Measurements from ENCODE around the gene CALHM2.

The CALHM2 gene

DNA sequence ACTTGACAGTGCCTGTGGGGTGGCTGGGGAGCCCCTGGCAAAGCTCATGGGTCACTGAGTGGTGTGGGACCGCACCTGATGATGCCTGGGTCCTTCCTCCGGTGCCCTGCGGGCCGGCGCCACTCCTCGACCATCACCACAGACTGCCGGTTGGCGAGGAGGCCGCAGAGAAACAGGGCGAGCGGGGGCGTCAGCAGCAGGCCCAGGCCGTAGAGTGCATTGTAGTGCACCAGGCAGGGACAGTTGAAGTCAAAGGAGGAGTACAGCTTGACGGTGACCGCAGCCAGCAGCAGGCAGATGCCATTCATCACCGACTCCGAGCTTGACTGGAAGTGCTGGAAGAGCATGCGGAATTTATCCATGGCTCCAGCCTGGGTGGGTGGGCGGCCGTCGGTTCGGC lies 26.5 kb upstream of the CALHM2 start:
- no peak overlapping the region for H3K4me3 ChIP-seq (ENCODE audit: low read depth, low read length)

DNA sequence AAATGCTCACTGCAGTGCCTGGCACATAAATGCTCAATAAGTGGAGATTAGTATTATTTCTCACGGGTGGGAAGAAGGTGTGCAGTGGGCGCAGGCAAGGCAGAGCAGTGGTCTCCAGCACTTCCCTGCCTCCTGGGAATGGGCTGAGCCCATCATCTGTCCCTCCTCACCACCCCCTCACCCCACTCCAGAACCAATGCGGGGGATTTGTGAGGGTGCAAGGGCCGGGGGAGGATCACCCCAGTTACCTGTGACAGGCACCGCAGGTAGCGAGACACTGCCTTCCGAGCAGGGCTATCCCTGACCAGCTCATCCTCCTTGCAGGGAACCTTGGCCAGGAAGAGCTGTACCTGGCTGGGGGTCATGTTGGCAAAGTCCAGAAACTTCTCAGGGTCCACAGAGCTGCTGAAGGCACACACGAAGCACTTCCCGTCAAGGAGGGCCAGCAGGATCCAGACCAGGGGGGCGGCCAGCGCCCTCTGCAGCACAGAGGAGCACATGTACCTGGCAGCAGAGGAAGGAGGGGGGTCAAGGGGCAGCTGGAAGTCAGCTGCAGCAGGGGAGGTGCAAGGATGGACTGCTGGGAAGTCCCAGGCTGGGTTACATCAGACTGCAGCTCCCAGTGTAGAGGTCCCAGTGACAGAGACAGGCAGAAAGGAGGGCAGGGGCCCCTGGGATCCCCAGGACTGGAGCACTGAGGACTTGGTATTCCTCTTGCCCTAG lies 24.0 kb upstream of the CALHM2 start:
- no peak for DNase-seq (ENCODE audit: low read depth)
- H3K4me3 ChIP-seq (ENCODE audit: low read depth, low read length): no peak overlapping the region

More for the DNA sequence above, 26.5 kb upstream of the CALHM2 start:
- DNase-seq (ENCODE audit: low read depth): no peak

DNA sequence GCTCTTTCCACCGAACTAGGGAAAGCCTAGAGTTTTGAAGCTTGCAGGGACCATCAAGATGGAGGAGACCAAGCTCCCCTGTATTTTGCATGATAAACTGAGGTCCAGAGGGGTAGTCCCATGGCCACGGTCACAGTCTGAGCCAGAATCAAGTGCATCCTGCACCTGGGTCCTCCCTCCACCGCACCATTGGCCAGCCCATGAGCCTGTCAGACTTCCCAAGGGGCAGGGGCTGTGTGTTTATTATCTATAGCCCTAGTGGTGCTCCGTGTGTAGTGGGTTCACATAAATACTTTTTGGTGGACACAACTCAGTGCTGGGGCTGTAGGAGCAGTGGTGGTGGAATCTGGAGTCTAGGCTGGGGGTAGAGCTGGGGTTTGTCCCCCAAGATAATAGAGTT lies 23.3 kb upstream of the CALHM2 start:
- H3K4me3 ChIP-seq (ENCODE audit: low read depth, low read length): no peak overlapping the region
- no peak for DNase-seq (ENCODE audit: low read depth)

- no peak for DNase-seq (ENCODE audit: low read depth)
- no peak overlapping the region for H3K4me3 ChIP-seq (ENCODE audit: low read depth, low read length)
These were observed 21.9 kb upstream of the CALHM2 start for GRCh38 chr10:103474077-103474476.

GRCh38 chr10:103473261-103473671 lies 21.1 kb upstream of the CALHM2 start:
- no peak for DNase-seq (ENCODE audit: low read depth)
- H3K4me3 ChIP-seq (ENCODE audit: low read depth, low read length): no peak overlapping the region

- DNase-seq (ENCODE audit: low read depth): no peak
- H3K4me3 ChIP-seq (ENCODE audit: low read depth, low read length): no peak overlapping the region
These were observed 19.8 kb upstream of the CALHM2 start for GRCh38 chr10:103472005-103472404.

DNA sequence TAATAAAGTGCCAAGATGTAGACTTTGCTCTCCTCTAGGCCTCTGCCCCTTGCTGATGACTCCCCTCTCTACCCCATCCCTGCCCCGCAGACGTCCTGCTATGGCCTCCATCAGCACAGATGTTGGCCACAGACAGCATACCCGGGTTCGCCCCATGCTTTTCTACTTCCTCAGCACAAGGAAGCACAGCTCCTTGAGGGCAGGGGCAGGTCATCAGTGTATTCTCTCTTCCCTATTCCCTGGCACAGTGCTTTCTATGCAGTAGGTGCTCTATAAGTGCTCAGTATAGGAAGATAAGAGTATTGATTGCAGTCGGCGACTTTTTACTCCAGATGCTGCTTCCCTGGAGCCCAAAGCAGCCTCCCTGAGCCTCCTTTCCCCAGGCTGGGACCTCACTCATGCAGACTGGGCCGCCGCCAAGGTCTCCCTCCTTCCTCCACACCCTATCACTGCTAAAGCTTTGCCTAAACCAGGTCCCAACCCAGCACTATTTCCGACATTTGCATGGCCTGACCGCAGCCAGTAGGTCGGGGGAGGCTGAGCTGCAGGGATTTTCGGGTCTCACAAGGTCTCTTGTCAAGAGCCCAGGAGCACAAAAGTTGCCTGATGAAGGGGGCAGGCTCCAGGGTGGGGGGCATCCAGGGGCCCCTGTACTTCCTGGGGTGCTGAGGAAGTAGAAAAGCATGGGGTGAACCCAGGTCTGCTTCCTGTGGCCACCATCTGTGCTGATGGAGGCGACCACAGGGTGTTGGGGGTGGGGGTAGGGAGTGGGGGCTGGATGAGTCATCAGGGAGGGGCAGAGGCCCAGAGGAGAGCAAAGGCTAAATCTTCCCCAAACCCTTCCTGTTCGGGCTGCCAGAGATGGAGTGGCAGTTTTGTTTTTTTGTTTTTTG lies 18.8 kb upstream of the CALHM2 start:
- H3K4me3 ChIP-seq (ENCODE audit: low read depth, low read length): no peak overlapping the region
- no peak for DNase-seq (ENCODE audit: low read depth)

GRCh38 chr10:103469201-103469600 lies 17.0 kb upstream of the CALHM2 start:
- no peak overlapping the region for H3K4me3 ChIP-seq (ENCODE audit: low read depth, low read length)
- DNase-seq (ENCODE audit: low read depth): no peak

GRCh38 chr10:103467406-103467805 lies 15.2 kb upstream of the CALHM2 start:
- no peak overlapping the region for H3K4me3 ChIP-seq (ENCODE audit: low read depth, low read length)
- DNase-seq (ENCODE audit: low read depth): no peak

DNA sequence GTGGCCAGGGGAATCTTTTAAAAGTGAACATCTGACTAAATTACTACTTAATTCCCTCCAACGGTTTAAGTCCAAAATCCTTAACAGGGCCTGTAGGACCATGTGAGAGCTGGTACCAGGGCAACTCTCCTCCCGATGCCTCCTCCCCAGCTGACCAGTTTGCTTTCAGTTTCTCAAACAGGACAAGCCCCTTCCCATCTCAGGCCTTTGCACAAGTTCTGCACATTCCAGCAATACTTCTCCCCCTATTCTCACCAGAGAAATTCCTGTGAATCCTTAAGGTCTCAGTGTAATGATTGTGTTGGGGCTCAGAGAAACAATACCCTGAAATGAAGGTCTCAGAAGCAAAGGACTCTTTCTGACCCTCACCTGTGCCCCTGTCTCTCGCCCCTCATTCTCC lies 14.6 kb upstream of the CALHM2 start:
- DNase-seq (ENCODE audit: low read depth): no peak
- no peak overlapping the region for H3K4me3 ChIP-seq (ENCODE audit: low read depth, low read length)

GRCh38 chr10:103465411-103466179 lies 13.4 kb upstream of the CALHM2 start:
- no peak overlapping the region for H3K4me3 ChIP-seq (ENCODE audit: low read depth, low read length)
- no peak for DNase-seq (ENCODE audit: low read depth)

DNA sequence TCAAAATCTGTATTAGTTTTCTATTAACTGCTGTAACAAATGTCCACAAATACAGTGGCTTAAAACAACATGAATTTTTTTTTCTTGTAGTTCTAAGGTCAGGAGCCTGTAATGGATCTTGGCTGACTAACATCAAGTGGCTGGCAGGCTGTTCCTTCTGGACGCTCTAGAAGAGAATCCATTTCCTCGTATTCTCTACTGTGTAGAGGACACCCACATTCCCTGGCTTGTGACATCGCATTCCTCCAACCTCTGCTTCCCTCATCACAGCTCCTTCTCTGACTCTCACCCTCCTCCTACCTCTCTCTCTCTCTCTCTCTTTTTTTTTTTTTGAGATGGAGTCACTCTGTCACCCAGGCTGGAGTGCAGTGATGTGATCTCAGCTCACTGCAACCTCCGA lies 11.3 kb upstream of the CALHM2 start:
- DNase-seq (ENCODE audit: low read depth): no peak
- no peak overlapping the region for H3K4me3 ChIP-seq (ENCODE audit: low read depth, low read length)

GRCh38 chr10:103459615-103460014 lies 7.4 kb upstream of the CALHM2 start:
- DNase-seq (ENCODE audit: low read depth): no peak
- no peak overlapping the region for H3K4me3 ChIP-seq (ENCODE audit: low read depth, low read length)

- no peak within 1 kb of the TSS for H3K4me3 ChIP-seq (ENCODE audit: low read depth, low read length)
- no peak for DNase-seq (ENCODE audit: low read depth)
These were observed 6.5 kb upstream of the CALHM2 start, which contains the start of gene CALHM1 for GRCh38 chr10:103458720-103459119. TSS of gene CALHM1 (minus strand) at chr10:103458900. CDS start at chr10:103458751, 149 bp downstream.

- no peak for DNase-seq (ENCODE audit: low read depth)
- no peak overlapping the region for H3K4me3 ChIP-seq (ENCODE audit: low read depth, low read length)
These were observed 5.9 kb upstream of the CALHM2 start for GRCh38 chr10:103457896-103458583.

DNA sequence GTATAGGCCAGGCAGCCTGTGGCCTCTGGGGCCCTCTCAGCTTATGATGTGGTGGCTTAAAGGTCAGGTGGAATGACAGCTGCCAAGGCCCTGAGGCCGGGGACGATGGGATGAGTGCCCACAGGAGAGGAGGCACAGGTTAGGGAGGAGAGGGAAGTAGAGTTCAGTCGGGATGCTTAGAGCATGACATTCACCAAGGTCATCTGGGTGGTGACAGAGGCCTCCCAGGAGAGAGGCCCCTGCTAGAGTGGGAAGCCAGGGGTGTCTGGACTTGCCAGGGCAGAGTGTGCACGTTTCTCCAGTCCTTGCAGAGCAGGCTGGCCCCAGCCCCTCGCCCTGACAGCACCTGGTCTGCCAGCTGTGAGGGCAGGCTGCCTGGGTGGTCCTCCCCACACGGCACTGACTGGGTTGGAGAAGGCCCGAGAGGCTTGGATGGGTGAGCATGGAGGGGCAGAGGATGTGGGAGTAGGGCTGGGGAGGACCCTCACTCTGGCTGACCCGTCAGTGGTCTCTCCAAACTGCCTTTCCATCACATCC lies 5.1 kb upstream of the CALHM2 start:
- DNase-seq (ENCODE audit: low read depth): no peak

GRCh38 chr10:103456074-103456660 lies 4.0 kb upstream of the CALHM2 start:
- DNase-seq (ENCODE audit: low read depth): no peak
- H3K4me3 ChIP-seq (ENCODE audit: low read depth, low read length): no peak overlapping the region

More for the DNA sequence above, 5.1 kb upstream of the CALHM2 start:
- H3K4me3 ChIP-seq (ENCODE audit: low read depth, low read length): no peak overlapping the region

- no peak for DNase-seq (ENCODE audit: low read depth)
- no peak overlapping the region for H3K4me3 ChIP-seq (ENCODE audit: low read depth, low read length)
These were observed 3.1 kb upstream of the CALHM2 start for GRCh38 chr10:103455235-103455634.

- H3K4me3 ChIP-seq (ENCODE audit: low read depth, low read length): no peak overlapping the region
- DNase-seq (ENCODE audit: low read depth): no peak
These were observed 1.9 kb upstream of the CALHM2 start for GRCh38 chr10:103454026-103454425.

Data from skeletal muscle cell (primary cell).